Osteocyte (in vitro differentiated cells): ENCODE measurements around the gene SMCO3. TPM values are rescaled to one million over a fixed set of nuclear protein-coding genes. Genes with fewer than 3 reads are reported as not detected.
"Not testable (repeated sequence)": the region's sequence is repeated elsewhere in the genome, so short reads cannot be mapped to it uniquely, and the experiment has no call there.

Experiments
- DNase-seq: peaks from one replicate; pipeline ENCODE4 v3.0.0; 2021; ENCODE audit warnings: mixed read lengths; ENCODE audit not compliant: unreplicated experiment; ENCODE audit errors: extremely low spot score
- H3K27ac Mint-ChIP-seq: one replicate; pipeline ENCODE4 v1.8.0; 2021; ENCODE audit warnings: mild to moderate bottlenecking, mixed read lengths; ENCODE audit not compliant: unreplicated experiment
- H3K27me3 Mint-ChIP-seq: one replicate; pipeline ENCODE4 v1.8.0; 2021; ENCODE audit warnings: mixed read lengths; ENCODE audit not compliant: unreplicated experiment
- H3K36me3 Mint-ChIP-seq: one replicate; pipeline ENCODE4 v1.8.0; 2021; ENCODE audit warnings: mixed read lengths; ENCODE audit not compliant: unreplicated experiment
- H3K4me1 Mint-ChIP-seq: one replicate; pipeline ENCODE4 v1.8.0; 2021; ENCODE audit warnings: mixed read lengths; ENCODE audit not compliant: unreplicated experiment
- H3K4me3 Mint-ChIP-seq: one replicate; pipeline ENCODE4 v1.8.0; 2021; ENCODE audit warnings: mild to moderate bottlenecking, moderate library complexity, mixed read lengths; ENCODE audit not compliant: unreplicated experiment
- H3K9me3 Mint-ChIP-seq: one replicate; pipeline ENCODE4 v1.8.0; 2021; ENCODE audit warnings: mixed read lengths; ENCODE audit not compliant: unreplicated experiment
- CTCF ChIP-seq: fragments of 200-600 bp; sonication (generic); IDR thresholded peaks from 2 replicates; pipeline ENCODE4 v1.5.0; 2021; ENCODE audit warnings: antibody characterized with exemption, mild to moderate bottlenecking, moderate library complexity
- total RNA-seq: library from RNA; stranded (reverse); gene quantifications from 2 replicates; pipeline ENCODE4 v1.2.1, GENCODE V29; 2021

The SMCO3 gene
- total RNA-seq, 1 donor from 2014 or later: not detected

- Mint-ChIP-seq H3K9me3 (peaks cover 7% of the 10 kb centered on the region), H3K4me3 (peak overlapping the region; percentile 15), H3K27me3 (no peaks in the 10 kb centered on the region), H3K4me1 (peaks cover 35% of the 10 kb centered on the region), H3K36me3 (peaks cover 15% of the 10 kb centered on the region), H3K27ac (no peak overlapping the region)
- no peak for TF ChIP-seq CTCF
- no peak for DNase-seq
These were observed 46.4 kb downstream of the SMCO3 start for GRCh38 chr12:14767617-14768016.

GRCh38 chr12:14766649-14767215 lies 47.2 kb downstream of the SMCO3 start:
- DNase-seq: no peak
- H3K4me3 Mint-ChIP-seq: no peak overlapping the region
- peaks cover 32% of the 10 kb centered on the region for H3K4me1 Mint-ChIP-seq
- no peak overlapping the region for H3K27ac Mint-ChIP-seq
- H3K9me3 Mint-ChIP-seq: peaks cover 7% of the 10 kb centered on the region
- TF ChIP-seq CTCF: no peak
- peaks cover 16% of the 10 kb centered on the region for H3K36me3 Mint-ChIP-seq
- H3K27me3 Mint-ChIP-seq: no peaks in the 10 kb centered on the region

GRCh38 chr12:14766020-14766419 lies 48.0 kb downstream of the SMCO3 start:
- Mint-ChIP-seq H3K4me1 (peaks cover 27% of the 10 kb centered on the region), H3K36me3 (peaks cover 21% of the 10 kb centered on the region)
- H3K27me3 Mint-ChIP-seq, DNase-seq, H3K4me3 Mint-ChIP-seq, H3K9me3 Mint-ChIP-seq, H3K27ac Mint-ChIP-seq: not testable (repeated sequence)

- no peak overlapping the region for H3K27ac Mint-ChIP-seq
- H3K4me1 Mint-ChIP-seq: peaks cover 26% of the 10 kb centered on the region
- no peak for DNase-seq
- TF ChIP-seq CTCF: no peak
- peaks cover 23% of the 10 kb centered on the region for H3K36me3 Mint-ChIP-seq
- no peaks in the 10 kb centered on the region for H3K27me3 Mint-ChIP-seq
- no peak overlapping the region for H3K4me3 Mint-ChIP-seq
- H3K9me3 Mint-ChIP-seq: peaks cover 7% of the 10 kb centered on the region
These were observed 48.6 kb downstream of the SMCO3 start for GRCh38 chr12:14765398-14765797.

- not testable (repeated sequence) for H3K9me3 Mint-ChIP-seq, DNase-seq, H3K27ac Mint-ChIP-seq, H3K27me3 Mint-ChIP-seq, H3K4me1 Mint-ChIP-seq, H3K4me3 Mint-ChIP-seq
- H3K36me3 Mint-ChIP-seq: peaks cover 15% of the 10 kb centered on the region
These were observed 54.2 kb downstream of the SMCO3 start for GRCh38 chr12:14759711-14760280.

- TF ChIP-seq CTCF: peak; percentile 53
- Mint-ChIP-seq H3K4me3 (no peak overlapping the region), H3K4me1 (peaks cover 8% of the 10 kb centered on the region), H3K27ac (no peak overlapping the region), H3K9me3 (no peaks in the 10 kb centered on the region), H3K27me3 (no peaks in the 10 kb centered on the region), H3K36me3 (peaks cover 13% of the 10 kb centered on the region)
- DNase-seq: no peak
These were observed 57.4 kb downstream of the SMCO3 start for GRCh38 chr12:14756334-14757143.
